GM11168 (cell line): ENCODE results near the gene SACS.
"Not testable (repeated sequence)": the region's sequence is repeated elsewhere in the genome, so short reads cannot be mapped to it uniquely, and the experiment has no call there.

Experiments used
- in situ Hi-C: fragments of 300-500 bp; cut with MboI; formaldehyde crosslinking; loops from one replicate; pipeline ENCODE4 v1.12.0; 2022; ENCODE audit warnings: low sequenced_read_pairs; ENCODE audit not compliant: unreplicated experiment

Gene SACS

GRCh38 chr13:23418776-23419683 lies 14.5 kb downstream of the SACS start:
- in situ Hi-C loops, result no loop called here

GRCh38 chr13:23414682-23415081 lies 18.8 kb downstream of the SACS start:
- in situ Hi-C loops, result no loop called here

GRCh38 chr13:23411706-23412105 lies 21.8 kb downstream of the SACS start:
- in situ Hi-C loops, result no loop called here

- in situ Hi-C loops, result no loop called here
Measured at GRCh38 chr13:23411220-23411619, 22.3 kb downstream of the SACS start.

GRCh38 chr13:23408026-23408425 lies 25.5 kb downstream of the SACS start:
- in situ Hi-C loops, result no loop called here

GRCh38 chr13:23401156-23401555 lies 32.3 kb downstream of the SACS start:
- in situ Hi-C loops, result not testable (repeated sequence)

GRCh38 chr13:23399347-23399746 lies 34.2 kb downstream of the SACS start:
- in situ Hi-C loops, result no loop called here

GRCh38 chr13:23394821-23395220 lies 38.7 kb downstream of the SACS start:
- in situ Hi-C loops, result no loop called here

GRCh38 chr13:23392925-23393645 lies 40.4 kb downstream of the SACS start:
- in situ Hi-C loops, result no loop called here

- in situ Hi-C loops, result no loop called here
Measured at GRCh38 chr13:23392313-23392712, 41.2 kb downstream of the SACS start.

- in situ Hi-C loops, result no loop called here
Measured at GRCh38 chr13:23391752-23392151, 41.8 kb downstream of the SACS start.

GRCh38 chr13:23386533-23386932 lies 47.0 kb downstream of the SACS start:
- in situ Hi-C loops, result no loop called here

- in situ Hi-C loops, result no loop called here
Measured at GRCh38 chr13:23385931-23386330, 47.6 kb downstream of the SACS start.

GRCh38 chr13:23384111-23384510 lies 49.4 kb downstream of the SACS start:
- in situ Hi-C loops, result no loop called here

GRCh38 chr13:23383151-23383550 lies 50.4 kb downstream of the SACS start:
- in situ Hi-C loops, result no loop called here

GRCh38 chr13:23381866-23382265 lies 51.6 kb downstream of the SACS start:
- in situ Hi-C loops, result no loop called here

- in situ Hi-C loops, result no loop called here
Measured at GRCh38 chr13:23380534-23380933, 53.0 kb downstream of the SACS start.

GRCh38 chr13:23377983-23378632 lies 55.4 kb downstream of the SACS start:
- in situ Hi-C loops, result no loop called here

GRCh38 chr13:23377579-23377978 lies 55.9 kb downstream of the SACS start:
- in situ Hi-C loops, result no loop called here

- in situ Hi-C loops, result no loop called here
Measured at GRCh38 chr13:23375001-23375971, 58.2 kb downstream of the SACS start.
